GM19397 (cell line): ENCODE data around the gene OR6C74.

Experiments used
- ATAC-seq: cut with Tn5 transposase; IDR thresholded peaks from one replicate; pipeline ENCODE4 v1.9.1; 2021; ENCODE audit warnings: mild to moderate bottlenecking, moderate library complexity; ENCODE audit not compliant: unreplicated experiment

The OR6C74 gene

GRCh38 chr12:55244309-55244708 lies at the start of gene OR6C74:
TSS of gene OR6C74 (plus strand) at chr12:55244609. CDS start at chr12:55247288, 2,679 bp downstream.
- ATAC-seq: no peak

GRCh38 chr12:55220725-55221124 lies 23.7 kb upstream of the OR6C74 start, which contains the start of gene OR10A7:
TSS of gene OR10A7 (plus strand) at chr12:55221025. CDS start at chr12:55221025, 0 bp downstream.
- no peak for ATAC-seq

- no peak for ATAC-seq
Measured at GRCh38 chr12:55226523-55226922, 17.9 kb upstream of the OR6C74 start.

- ATAC-seq: no peak
Measured at GRCh38 chr12:55227643-55228042, 16.8 kb upstream of the OR6C74 start.

GRCh38 chr12:55246159-55246558 lies 1.8 kb downstream of the OR6C74 start:
- no peak for ATAC-seq

GRCh38 chr12:55250944-55251343 lies 6.5 kb downstream of the OR6C74 start:
- no peak for ATAC-seq

- no peak for ATAC-seq
Measured at GRCh38 chr12:55253281-55253680, 8.9 kb downstream of the OR6C74 start.

GRCh38 chr12:55256831-55257230 lies 12.4 kb downstream of the OR6C74 start:
- ATAC-seq: no peak

GRCh38 chr12:55258303-55258702 lies 13.9 kb downstream of the OR6C74 start:
- ATAC-seq: no peak

GRCh38 chr12:55280991-55281390 lies 36.6 kb downstream of the OR6C74 start:
- no peak for ATAC-seq

GRCh38 chr12:55289999-55290398 lies 45.6 kb downstream of the OR6C74 start:
- no peak for ATAC-seq
